Liver (tissue), 9 donors: ENCODE results near the gene SCN10A. TPM values are rescaled to one million over a fixed set of nuclear protein-coding genes. Genes with fewer than 3 reads are reported as not detected.

Source experiments
- DNase-seq: peaks from one replicate; pipeline ENCODE4 v3.0.0-alpha.2; 2017; ENCODE audit warnings: low spot score
- H3K27ac ChIP-seq, 2 donors: one replicate each; pipeline ENCODE4 v1.7.0; 2013; ENCODE audit warnings: inconsistent platforms in 2 of 2, low read length in 2 of 2, control low read depth in 1 of 2, low read depth in 1 of 2, mild to moderate bottlenecking in 1 of 2
- H3K27me3 ChIP-seq, 4 donors: one replicate each; pipeline versions ENCODE4 v1.6.1 to v1.7.0; 2013; ENCODE audit warnings: low read length in 3 of 4, inconsistent platforms in 1 of 4, mild to moderate bottlenecking in 1 of 4, moderate library complexity in 1 of 4; ENCODE audit not compliant: control insufficient read depth in 4 of 4, insufficient read depth in 4 of 4
- H3K36me3 ChIP-seq, 4 donors: one replicate each; pipeline versions ENCODE4 v1.6.1 to v1.7.0; 2013; ENCODE audit warnings: low read length in 3 of 4, mild to moderate bottlenecking in 3 of 4, low read depth in 1 of 4, moderate library complexity in 1 of 4; ENCODE audit not compliant: control insufficient read depth in 4 of 4, insufficient read depth in 3 of 4
- H3K4me1 ChIP-seq, 4 donors: one replicate each; pipeline versions ENCODE4 v1.6.1 to v1.7.0; 2013; ENCODE audit warnings: low read length in 3 of 4, mild to moderate bottlenecking in 3 of 4, moderate library complexity in 1 of 4; ENCODE audit not compliant: control insufficient read depth in 4 of 4, insufficient read depth in 4 of 4
- H3K4me3 ChIP-seq, 3 donors: one replicate each; pipeline versions ENCODE4 v1.6.1 to v1.7.0; 2013; ENCODE audit warnings: low read length in 3 of 3, control low read depth in 1 of 3, low read depth in 1 of 3, mild to moderate bottlenecking in 1 of 3
- H3K9ac ChIP-seq, 2 donors: one replicate each; pipeline ENCODE4 v1.7.0; 2013; ENCODE audit warnings: low read length in 2 of 2, mild to moderate bottlenecking in 2 of 2, moderate library complexity in 2 of 2, control low read depth in 1 of 2, low read depth in 1 of 2
- H3K9me3 ChIP-seq, 4 donors: one replicate each; pipeline versions ENCODE4 v1.6.1 to v1.7.0; 2013; ENCODE audit warnings: low read length in 3 of 4; ENCODE audit not compliant: control insufficient read depth in 4 of 4
- EGR1 ChIP-seq, 2 donors: IDR thresholded peaks; 2 replicates each; pipeline ENCODE4 v1.6.1; 2016 to 2018; ENCODE audit warnings: antibody characterized with exemption in 2 of 2, low read depth in 2 of 2
- FOXA1 ChIP-seq: IDR thresholded peaks from 2 replicates; pipeline ENCODE4 v1.6.1; 2016; ENCODE audit warnings: antibody characterized with exemption
- FOXA2 ChIP-seq: IDR thresholded peaks from 2 replicates; pipeline ENCODE4 v1.6.1; 2016; ENCODE audit warnings: antibody characterized with exemption
- GABPA ChIP-seq, 2 donors: IDR thresholded peaks in 1 of 2; conservative IDR thresholded peaks in 1 of 2; 2 replicates each; pipeline ENCODE4 v1.6.1; 2016; ENCODE audit warnings: antibody characterized with exemption in 2 of 2, mild to moderate bottlenecking in 1 of 2, moderate library complexity in 1 of 2
- HNF4A ChIP-seq, 2 donors: conservative IDR thresholded peaks; 2 replicates each; pipeline ENCODE4 v1.6.1; 2016; ENCODE audit warnings: antibody characterized with exemption in 2 of 2, mild to moderate bottlenecking in 2 of 2
- HNF4G ChIP-seq: IDR thresholded peaks from 2 replicates; pipeline ENCODE4 v1.6.1; 2016; ENCODE audit warnings: antibody characterized with exemption
- JUND ChIP-seq, 2 donors: IDR thresholded peaks; 2 replicates each; pipeline ENCODE4 v1.6.1; 2016; ENCODE audit warnings: antibody characterized with exemption in 2 of 2
- NR2F2 ChIP-seq: IDR thresholded peaks from 2 replicates; pipeline ENCODE4 v1.6.1; 2016; ENCODE audit warnings: antibody characterized with exemption
- RAD21 ChIP-seq, 2 donors: IDR thresholded peaks; 2 replicates each; pipeline ENCODE4 v1.6.1; 2016; ENCODE audit warnings: antibody characterized with exemption in 2 of 2, mild to moderate bottlenecking in 2 of 2
- RXRA ChIP-seq, 2 donors: IDR thresholded peaks; 2 replicates each; pipeline ENCODE4 v1.6.1; 2017 to 2018; ENCODE audit warnings: antibody characterized with exemption in 2 of 2, mild to moderate bottlenecking in 1 of 2
- SP1 ChIP-seq: IDR thresholded peaks from 2 replicates; pipeline ENCODE4 v1.6.1; 2018; ENCODE audit warnings: antibody characterized with exemption, mild to moderate bottlenecking
- TAF1 ChIP-seq: conservative IDR thresholded peaks from 2 replicates; pipeline ENCODE4 v1.6.1; 2016; ENCODE audit warnings: antibody characterized with exemption, mild to moderate bottlenecking
- YY1 ChIP-seq: IDR thresholded peaks from 2 replicates; pipeline ENCODE4 v1.6.1; 2016; ENCODE audit warnings: antibody characterized with exemption, mild to moderate bottlenecking
- WGBS: extraction: QIAGEN DNeasy Blood & Tissue Kit; methylation state at CpG from one replicate; pipeline ENCODE4 v1.1.7; 2013; 5-methylcytosine and 5-hydroxymethylcytosine counted together
- polyA plus RNA-seq, 2 donors: library from polyadenylated mRNA; stranded (reverse) in 1 of 2; unstranded in 1 of 2; fragments of 200-250 nt in 1 of 2; fragments of >200 nt in 1 of 2; fragmentation: Nextera tagmentation in 1 of 2; extraction: Ambion mirVana in 1 of 2; gene quantifications; one replicate each; pipeline versions ENCODE4 v1.2.1 to v1.2.3, GENCODE V29; 2013 to 2015
- total RNA-seq, 2 donors: library from RNA; depleted of rRNA; stranded (reverse); fragments of >200 nt; gene quantifications; one replicate each; pipeline ENCODE4 v1.2.3, GENCODE V29; 2014
- TF ChIP-seq, protein P1 (sequence below): IDR thresholded peaks from 2 replicates; pipeline ENCODE4 v1.6.1; 2016; ENCODE audit warnings: antibody characterized with exemption
- TF ChIP-seq, protein P2 (sequence below): IDR thresholded peaks from 2 replicates; pipeline ENCODE4 v1.6.1; 2016; ENCODE audit warnings: antibody characterized with exemption, mild to moderate bottlenecking
- TF ChIP-seq, protein P3 (sequence below): IDR thresholded peaks from 2 replicates; pipeline ENCODE4 v1.6.1; 2016; ENCODE audit warnings: antibody characterized with exemption
- TF ChIP-seq, protein P4 (sequence below): fragments of 150-350 bp; IDR thresholded peaks from 2 replicates; pipeline ENCODE4 v1.5.1; 2017; ENCODE audit warnings: improper control_type of control experiment, low read depth, low read length; ENCODE audit not compliant: missing input control
- TF ChIP-seq, protein P5 (sequence below): IDR thresholded peaks from 2 replicates; pipeline ENCODE4 v1.6.1; 2016; ENCODE audit warnings: antibody characterized with exemption
- donor health status: healthy.
- donor health status: healthy.
- donor health status: healthy.
- donor health status: healthy.
- donor health status: healthy.

The SCN10A gene
- total and polyA plus RNA-seq, 4 donors: under 0.01 TPM; not detected in 3

DNA sequence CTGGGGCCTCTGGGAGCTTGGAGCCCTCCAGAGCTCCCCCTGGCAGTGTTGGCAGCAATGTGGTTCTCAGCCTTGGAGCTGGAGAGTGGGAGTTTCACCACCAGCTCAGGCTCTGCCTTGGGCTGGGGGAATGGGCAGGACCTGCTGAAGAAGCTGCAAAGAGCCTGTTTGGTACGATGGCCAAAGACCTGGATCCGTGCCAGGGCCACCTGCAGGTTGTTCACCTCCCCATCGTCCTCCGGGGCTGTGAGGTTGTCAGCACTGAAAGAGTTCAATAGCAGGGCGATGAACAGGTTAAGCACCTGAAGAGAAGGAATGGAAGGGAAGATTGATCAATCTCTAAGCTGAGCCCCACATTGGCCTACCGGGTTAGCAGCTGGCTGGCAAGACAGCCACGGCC lies 89.3 kb downstream of the SCN10A start:
- Histone ChIP-seq H3K4me1 (no peaks in the 10 kb centered on the region), H3K27me3 (peaks cover 0 to 2% (median under 1%) of the 10 kb centered on the region in 4 donors), H3K9me3 (no peaks in the 10 kb centered on the region), H3K9ac (no peak overlapping the region), H3K27ac (no peak overlapping the region), H3K4me3 (no peak overlapping the region), H3K36me3 (no peaks in the 10 kb centered on the region)
- WGBS: 65% methylated on average over 7 of the region's 7 CpGs
- TF ChIP-seq EGR1 (IDR thresholded peaks at IDR 0.05; ENCODE audit: low read depth in 2 of 2) (no peak), FOXA2 (no peak), RAD21 (IDR thresholded peaks at IDR 0.05) (no peak), JUND (IDR thresholded peaks at IDR 0.05) (no peak), HNF4A (conservative IDR thresholded peaks at IDR 0.05) (no peak), TAF1 (no peak), FOXA1 (no peak), NR2F2 (no peak), RXRA (IDR thresholded peaks at IDR 0.05) (no peak), HNF4G (no peak), YY1 (no peak), GABPA (IDR thresholded peaks at IDR 0.05 in 1 of 2, conservative IDR thresholded peaks at IDR 0.05 in 1 of 2) (no peak), SP1 (no peak)
- TF ChIP-seq, protein P1, sequence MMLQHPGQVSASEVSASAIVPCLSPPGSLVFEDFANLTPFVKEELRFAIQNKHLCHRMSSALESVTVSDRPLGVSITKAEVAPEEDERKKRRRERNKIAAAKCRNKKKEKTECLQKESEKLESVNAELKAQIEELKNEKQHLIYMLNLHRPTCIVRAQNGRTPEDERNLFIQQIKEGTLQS: no peak
- TF ChIP-seq, protein P2, sequence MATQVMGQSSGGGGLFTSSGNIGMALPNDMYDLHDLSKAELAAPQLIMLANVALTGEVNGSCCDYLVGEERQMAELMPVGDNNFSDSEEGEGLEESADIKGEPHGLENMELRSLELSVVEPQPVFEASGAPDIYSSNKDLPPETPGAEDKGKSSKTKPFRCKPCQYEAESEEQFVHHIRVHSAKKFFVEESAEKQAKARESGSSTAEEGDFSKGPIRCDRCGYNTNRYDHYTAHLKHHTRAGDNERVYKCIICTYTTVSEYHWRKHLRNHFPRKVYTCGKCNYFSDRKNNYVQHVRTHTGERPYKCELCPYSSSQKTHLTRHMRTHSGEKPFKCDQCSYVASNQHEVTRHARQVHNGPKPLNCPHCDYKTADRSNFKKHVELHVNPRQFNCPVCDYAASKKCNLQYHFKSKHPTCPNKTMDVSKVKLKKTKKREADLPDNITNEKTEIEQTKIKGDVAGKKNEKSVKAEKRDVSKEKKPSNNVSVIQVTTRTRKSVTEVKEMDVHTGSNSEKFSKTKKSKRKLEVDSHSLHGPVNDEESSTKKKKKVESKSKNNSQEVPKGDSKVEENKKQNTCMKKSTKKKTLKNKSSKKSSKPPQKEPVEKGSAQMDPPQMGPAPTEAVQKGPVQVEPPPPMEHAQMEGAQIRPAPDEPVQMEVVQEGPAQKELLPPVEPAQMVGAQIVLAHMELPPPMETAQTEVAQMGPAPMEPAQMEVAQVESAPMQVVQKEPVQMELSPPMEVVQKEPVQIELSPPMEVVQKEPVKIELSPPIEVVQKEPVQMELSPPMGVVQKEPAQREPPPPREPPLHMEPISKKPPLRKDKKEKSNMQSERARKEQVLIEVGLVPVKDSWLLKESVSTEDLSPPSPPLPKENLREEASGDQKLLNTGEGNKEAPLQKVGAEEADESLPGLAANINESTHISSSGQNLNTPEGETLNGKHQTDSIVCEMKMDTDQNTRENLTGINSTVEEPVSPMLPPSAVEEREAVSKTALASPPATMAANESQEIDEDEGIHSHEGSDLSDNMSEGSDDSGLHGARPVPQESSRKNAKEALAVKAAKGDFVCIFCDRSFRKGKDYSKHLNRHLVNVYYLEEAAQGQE: no peak
- TF ChIP-seq, protein P3, sequence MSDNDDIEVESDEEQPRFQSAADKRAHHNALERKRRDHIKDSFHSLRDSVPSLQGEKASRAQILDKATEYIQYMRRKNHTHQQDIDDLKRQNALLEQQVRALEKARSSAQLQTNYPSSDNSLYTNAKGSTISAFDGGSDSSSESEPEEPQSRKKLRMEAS: no peak
- TF ChIP-seq, protein P4, sequence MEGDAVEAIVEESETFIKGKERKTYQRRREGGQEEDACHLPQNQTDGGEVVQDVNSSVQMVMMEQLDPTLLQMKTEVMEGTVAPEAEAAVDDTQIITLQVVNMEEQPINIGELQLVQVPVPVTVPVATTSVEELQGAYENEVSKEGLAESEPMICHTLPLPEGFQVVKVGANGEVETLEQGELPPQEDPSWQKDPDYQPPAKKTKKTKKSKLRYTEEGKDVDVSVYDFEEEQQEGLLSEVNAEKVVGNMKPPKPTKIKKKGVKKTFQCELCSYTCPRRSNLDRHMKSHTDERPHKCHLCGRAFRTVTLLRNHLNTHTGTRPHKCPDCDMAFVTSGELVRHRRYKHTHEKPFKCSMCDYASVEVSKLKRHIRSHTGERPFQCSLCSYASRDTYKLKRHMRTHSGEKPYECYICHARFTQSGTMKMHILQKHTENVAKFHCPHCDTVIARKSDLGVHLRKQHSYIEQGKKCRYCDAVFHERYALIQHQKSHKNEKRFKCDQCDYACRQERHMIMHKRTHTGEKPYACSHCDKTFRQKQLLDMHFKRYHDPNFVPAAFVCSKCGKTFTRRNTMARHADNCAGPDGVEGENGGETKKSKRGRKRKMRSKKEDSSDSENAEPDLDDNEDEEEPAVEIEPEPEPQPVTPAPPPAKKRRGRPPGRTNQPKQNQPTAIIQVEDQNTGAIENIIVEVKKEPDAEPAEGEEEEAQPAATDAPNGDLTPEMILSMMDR: no peak
- TF ChIP-seq, protein P5, sequence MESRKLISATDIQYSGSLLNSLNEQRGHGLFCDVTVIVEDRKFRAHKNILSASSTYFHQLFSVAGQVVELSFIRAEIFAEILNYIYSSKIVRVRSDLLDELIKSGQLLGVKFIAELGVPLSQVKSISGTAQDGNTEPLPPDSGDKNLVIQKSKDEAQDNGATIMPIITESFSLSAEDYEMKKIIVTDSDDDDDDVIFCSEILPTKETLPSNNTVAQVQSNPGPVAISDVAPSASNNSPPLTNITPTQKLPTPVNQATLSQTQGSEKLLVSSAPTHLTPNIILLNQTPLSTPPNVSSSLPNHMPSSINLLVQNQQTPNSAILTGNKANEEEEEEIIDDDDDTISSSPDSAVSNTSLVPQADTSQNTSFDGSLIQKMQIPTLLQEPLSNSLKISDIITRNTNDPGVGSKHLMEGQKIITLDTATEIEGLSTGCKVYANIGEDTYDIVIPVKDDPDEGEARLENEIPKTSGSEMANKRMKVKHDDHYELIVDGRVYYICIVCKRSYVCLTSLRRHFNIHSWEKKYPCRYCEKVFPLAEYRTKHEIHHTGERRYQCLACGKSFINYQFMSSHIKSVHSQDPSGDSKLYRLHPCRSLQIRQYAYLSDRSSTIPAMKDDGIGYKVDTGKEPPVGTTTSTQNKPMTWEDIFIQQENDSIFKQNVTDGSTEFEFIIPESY: no peak
- no peak for DNase-seq
